HepG2 (cell line): ENCODE data around the gene CCDC150. TPM values are rescaled to one million over a fixed set of nuclear protein-coding genes. Genes with fewer than 3 reads are reported as not detected.

Experiments used
- ATF7-NPFF ChIP-seq: sonication (generic); formaldehyde crosslinking; IDR thresholded peaks from 2 replicates; pipeline ENCODE4 v1.8.1; 2023; ENCODE audit warnings: mild to moderate bottlenecking, low read depth, missing genetic modification reagents, moderate library complexity
- KLF9 ChIP-seq: IDR thresholded peaks from 2 replicates; pipeline ENCODE4 v1.6.1; 2016; ENCODE audit warnings: low read depth
- MED1 ChIP-seq: sonication (generic); formaldehyde crosslinking; IDR thresholded peaks from 2 replicates; pipeline ENCODE4 v1.4.0; 2020; ENCODE audit warnings: missing genetic modification reagents
- SIX4 ChIP-seq: sonication (generic); formaldehyde crosslinking; IDR thresholded peaks from 2 replicates; pipeline ENCODE4 v1.4.0; 2020; ENCODE audit warnings: missing genetic modification reagents
- SMARCE1 ChIP-seq: fragments of 450-650 bp; IDR thresholded peaks from 2 replicates; pipeline ENCODE4 v1.6.1; 2017; ENCODE audit warnings: borderline replicate concordance
- SP5 ChIP-seq: IDR thresholded peaks from 2 replicates; pipeline ENCODE4 v1.6.1; 2016; ENCODE audit warnings: low read depth, borderline replicate concordance
- SRSF9 ChIP-seq: fragments of 200-400 bp; formaldehyde crosslinking; IDR thresholded peaks from 2 replicates; pipeline ENCODE4 v1.6.1; 2018; ENCODE audit warnings: borderline replicate concordance, mild to moderate bottlenecking, low read depth, low read length; ENCODE audit not compliant: insufficient read depth, poor library complexity, severe bottlenecking
- TEAD3 ChIP-seq: optimal IDR thresholded peaks from 2 replicates; pipeline ENCODE3; 2016; ENCODE audit warnings: borderline replicate concordance
- TRIM24 ChIP-seq: sonication (generic); formaldehyde crosslinking; IDR thresholded peaks from 2 replicates; pipeline ENCODE4 v1.8.0; 2022; ENCODE audit warnings: mild to moderate bottlenecking, missing genetic modification reagents
- YY1 ChIP-seq: IDR thresholded peaks from 2 replicates; pipeline ENCODE4 v1.6.1; 2011; ENCODE audit warnings: low read length, low read depth, moderate library complexity, mild to moderate bottlenecking; ENCODE audit not compliant: insufficient read depth, insufficient replicate concordance
- ZFP36L1 ChIP-seq: sonication (generic); formaldehyde crosslinking; IDR thresholded peaks from 2 replicates; pipeline ENCODE4 v1.8.0; 2022; ENCODE audit warnings: mild to moderate bottlenecking, missing genetic modification reagents, moderate library complexity
- ZNF337 ChIP-seq: sonication (generic); formaldehyde crosslinking; IDR thresholded peaks from 2 replicates; pipeline ENCODE4 v1.5.1; 2020; ENCODE audit warnings: missing genetic modification reagents, low read depth, mild to moderate bottlenecking, borderline replicate concordance
- ZNF33A ChIP-seq: sonication (generic); formaldehyde crosslinking; IDR thresholded peaks from 2 replicates; pipeline ENCODE4 v1.5.1; 2020; ENCODE audit warnings: missing genetic modification reagents, mild to moderate bottlenecking, moderate library complexity, borderline replicate concordance
- ZNF570 ChIP-seq: sonication (generic); formaldehyde crosslinking; IDR thresholded peaks from 2 replicates; pipeline ENCODE4 v1.4.0; 2020; ENCODE audit warnings: mild to moderate bottlenecking, missing genetic modification reagents, borderline replicate concordance
- ZNF572 ChIP-seq: sonication (generic); formaldehyde crosslinking; IDR thresholded peaks from 2 replicates; pipeline ENCODE4 v1.5.1; 2020; ENCODE audit warnings: mild to moderate bottlenecking, missing genetic modification reagents
- ZNF615 ChIP-seq: sonication (generic); formaldehyde crosslinking; IDR thresholded peaks from 2 replicates; pipeline ENCODE4 v1.5.0; 2020; ENCODE audit warnings: mild to moderate bottlenecking, missing genetic modification reagents, borderline replicate concordance
- ZNF839 ChIP-seq: sonication (generic); formaldehyde crosslinking; IDR thresholded peaks from 2 replicates; pipeline ENCODE4 v1.4.0; 2020; ENCODE audit warnings: missing genetic modification reagents, mild to moderate bottlenecking, borderline replicate concordance
- polyA plus RNA-seq, 8 experiments: library from polyadenylated mRNA; depleted of rRNA in 3 of 8; stranded (reverse) in 7 of 8; unstranded in 1 of 8; fragments of >200 nt; fragmentation: Illumina TruSeq in 4 of 8; extraction: Trizol in 4 of 8; gene quantifications; 2 replicates each; pipeline versions ENCODE4 v1.2.1 to v1.2.3, GENCODE V29; 2011 to 2016; ENCODE audit warnings: low read depth in 4 of 8, missing spikeins in 1 of 8, mixed read lengths in 1 of 8; ENCODE audit not compliant: insufficient read depth in 1 of 8
- total RNA-seq, 5 experiments: library from RNA; depleted of rRNA; stranded (reverse); fragments of >200 nt; fragmentation: Illumina TruSeq; extraction: Trizol; gene quantifications; 2 replicates each; pipeline ENCODE4 v1.2.3, GENCODE V29; 2016; ENCODE audit warnings: low read depth in 1 of 5
- TF ChIP-seq, protein P1 (sequence below): IDR thresholded peaks from 2 replicates; pipeline ENCODE4 v1.6.1; 2016
- TF ChIP-seq, protein P2 (sequence below): sonication (generic); formaldehyde crosslinking; IDR thresholded peaks from 2 replicates; pipeline ENCODE4 v1.4.0; 2020; ENCODE audit warnings: missing genetic modification reagents
- TF ChIP-seq, protein P3 (sequence below): sonication (generic); formaldehyde crosslinking; IDR thresholded peaks from 2 replicates; pipeline ENCODE4 v1.4.0; 2020; ENCODE audit warnings: low read depth, mild to moderate bottlenecking, missing genetic modification reagents
- TF ChIP-seq, protein P4 (sequence below): sonication (generic); formaldehyde crosslinking; IDR thresholded peaks from 2 replicates; pipeline ENCODE4 v1.4.0; 2020; ENCODE audit warnings: missing genetic modification reagents; ENCODE audit errors: not compliant biosample characterization
- TF ChIP-seq, protein P5 (sequence below): sonication (generic); formaldehyde crosslinking; IDR thresholded peaks from 2 replicates; pipeline ENCODE4 v1.4.0; 2020; ENCODE audit warnings: missing genetic modification reagents

CCDC150 gene
- total and polyA plus RNA-seq, 2 of the 13 experiments (the other 11 are each of a cell fraction or from before 2014, with no cell fraction given), result 14.9 to 32.6 TPM

DNA sequence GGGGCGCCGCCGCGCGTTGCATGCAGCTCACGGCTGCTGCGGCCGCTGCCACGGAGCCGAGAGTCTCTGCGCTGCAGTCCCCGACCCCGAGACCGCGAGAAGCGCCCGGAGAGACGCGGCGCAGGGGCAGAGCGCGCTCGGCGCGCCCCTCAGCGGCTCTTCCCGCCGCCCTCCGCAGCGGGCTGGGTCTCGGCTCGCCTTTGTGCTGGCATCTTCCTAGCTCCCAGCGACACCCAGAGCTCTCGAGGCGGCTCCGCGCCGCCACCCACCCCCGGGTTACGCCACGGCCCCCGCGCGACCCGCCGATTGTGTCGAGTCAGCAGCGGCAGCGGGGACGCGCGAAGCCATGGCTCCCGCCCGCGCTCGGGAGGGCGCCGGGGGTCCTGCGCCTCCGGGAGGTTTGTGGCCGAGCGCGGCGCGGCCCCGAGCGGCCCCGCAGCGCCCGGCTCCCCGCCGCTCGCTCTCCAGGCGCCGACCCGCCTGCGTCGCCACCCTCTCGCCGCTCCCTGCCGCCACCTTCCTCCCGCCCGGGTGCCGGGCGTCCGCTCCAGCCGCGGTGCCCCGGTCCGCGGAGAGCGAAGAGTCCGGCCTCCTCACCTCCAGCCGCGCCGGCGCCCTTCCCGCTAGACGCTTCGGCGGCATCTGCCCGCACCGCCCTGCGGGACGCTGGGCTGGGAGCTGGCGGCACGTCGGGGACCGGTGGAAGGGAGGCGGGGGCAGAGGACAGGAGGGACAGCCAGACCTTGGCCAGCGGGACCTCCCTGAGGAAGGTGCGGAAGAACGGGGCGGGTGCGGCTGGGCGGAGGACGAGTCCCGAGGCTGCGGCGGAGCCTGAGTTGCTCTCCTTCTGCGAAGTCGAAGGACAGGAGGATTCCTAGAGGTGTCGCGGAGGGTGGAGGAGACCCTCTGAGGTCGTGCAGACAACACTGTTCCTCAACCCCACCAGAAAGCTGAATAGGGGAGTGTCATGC is 46.3 kb upstream of the CCDC150 start, which contains the start of gene HECW2 (continued):
- no peak for TF ChIP-seq SMARCE1
- no peak for TF ChIP-seq ZNF572
- TF ChIP-seq, protein P1, sequence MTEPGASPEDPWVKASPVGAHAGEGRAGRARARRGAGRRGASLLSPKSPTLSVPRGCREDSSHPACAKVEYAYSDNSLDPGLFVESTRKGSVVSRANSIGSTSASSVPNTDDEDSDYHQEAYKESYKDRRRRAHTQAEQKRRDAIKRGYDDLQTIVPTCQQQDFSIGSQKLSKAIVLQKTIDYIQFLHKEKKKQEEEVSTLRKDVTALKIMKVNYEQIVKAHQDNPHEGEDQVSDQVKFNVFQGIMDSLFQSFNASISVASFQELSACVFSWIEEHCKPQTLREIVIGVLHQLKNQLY, result no peak
- no peak for TF ChIP-seq MED1
- TF ChIP-seq YY1, result peak; percentile 15
- TF ChIP-seq, protein P2, sequence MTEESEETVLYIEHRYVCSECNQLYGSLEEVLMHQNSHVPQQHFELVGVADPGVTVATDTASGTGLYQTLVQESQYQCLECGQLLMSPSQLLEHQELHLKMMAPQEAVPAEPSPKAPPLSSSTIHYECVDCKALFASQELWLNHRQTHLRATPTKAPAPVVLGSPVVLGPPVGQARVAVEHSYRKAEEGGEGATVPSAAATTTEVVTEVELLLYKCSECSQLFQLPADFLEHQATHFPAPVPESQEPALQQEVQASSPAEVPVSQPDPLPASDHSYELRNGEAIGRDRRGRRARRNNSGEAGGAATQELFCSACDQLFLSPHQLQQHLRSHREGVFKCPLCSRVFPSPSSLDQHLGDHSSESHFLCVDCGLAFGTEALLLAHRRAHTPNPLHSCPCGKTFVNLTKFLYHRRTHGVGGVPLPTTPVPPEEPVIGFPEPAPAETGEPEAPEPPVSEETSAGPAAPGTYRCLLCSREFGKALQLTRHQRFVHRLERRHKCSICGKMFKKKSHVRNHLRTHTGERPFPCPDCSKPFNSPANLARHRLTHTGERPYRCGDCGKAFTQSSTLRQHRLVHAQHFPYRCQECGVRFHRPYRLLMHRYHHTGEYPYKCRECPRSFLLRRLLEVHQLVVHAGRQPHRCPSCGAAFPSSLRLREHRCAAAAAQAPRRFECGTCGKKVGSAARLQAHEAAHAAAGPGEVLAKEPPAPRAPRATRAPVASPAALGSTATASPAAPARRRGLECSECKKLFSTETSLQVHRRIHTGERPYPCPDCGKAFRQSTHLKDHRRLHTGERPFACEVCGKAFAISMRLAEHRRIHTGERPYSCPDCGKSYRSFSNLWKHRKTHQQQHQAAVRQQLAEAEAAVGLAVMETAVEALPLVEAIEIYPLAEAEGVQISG (CRISPR knock-in tag), result no peak
- peak; percentile 71; the same call in 1 of the 2 replicates for TF ChIP-seq ATF7-NPFF (CRISPR knock-in tag)
- TF ChIP-seq, protein P3, sequence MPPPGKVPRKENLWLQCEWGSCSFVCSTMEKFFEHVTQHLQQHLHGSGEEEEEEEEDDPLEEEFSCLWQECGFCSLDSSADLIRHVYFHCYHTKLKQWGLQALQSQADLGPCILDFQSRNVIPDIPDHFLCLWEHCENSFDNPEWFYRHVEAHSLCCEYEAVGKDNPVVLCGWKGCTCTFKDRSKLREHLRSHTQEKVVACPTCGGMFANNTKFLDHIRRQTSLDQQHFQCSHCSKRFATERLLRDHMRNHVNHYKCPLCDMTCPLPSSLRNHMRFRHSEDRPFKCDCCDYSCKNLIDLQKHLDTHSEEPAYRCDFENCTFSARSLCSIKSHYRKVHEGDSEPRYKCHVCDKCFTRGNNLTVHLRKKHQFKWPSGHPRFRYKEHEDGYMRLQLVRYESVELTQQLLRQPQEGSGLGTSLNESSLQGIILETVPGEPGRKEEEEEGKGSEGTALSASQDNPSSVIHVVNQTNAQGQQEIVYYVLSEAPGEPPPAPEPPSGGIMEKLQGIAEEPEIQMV (CRISPR knock-in tag), result 0 out of 2 replicates have a peak, but pooled peaks have one; percentile 47
- TF ChIP-seq TEAD3 (CRISPR knock-in tag), result no peak
- no peak for TF ChIP-seq ZFP36L1
- TF ChIP-seq, protein P4, sequence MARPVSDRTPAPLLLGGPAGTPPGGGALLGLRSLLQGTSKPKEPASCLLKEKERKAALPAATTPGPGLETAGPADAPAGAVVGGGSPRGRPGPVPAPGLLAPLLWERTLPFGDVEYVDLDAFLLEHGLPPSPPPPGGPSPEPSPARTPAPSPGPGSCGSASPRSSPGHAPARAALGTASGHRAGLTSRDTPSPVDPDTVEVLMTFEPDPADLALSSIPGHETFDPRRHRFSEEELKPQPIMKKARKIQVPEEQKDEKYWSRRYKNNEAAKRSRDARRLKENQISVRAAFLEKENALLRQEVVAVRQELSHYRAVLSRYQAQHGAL (CRISPR knock-in tag), result no peak
- TF ChIP-seq ZNF33A (CRISPR knock-in tag), result no peak
- no peak for TF ChIP-seq KLF9 (CRISPR knock-in tag)
- TF ChIP-seq, protein P5, sequence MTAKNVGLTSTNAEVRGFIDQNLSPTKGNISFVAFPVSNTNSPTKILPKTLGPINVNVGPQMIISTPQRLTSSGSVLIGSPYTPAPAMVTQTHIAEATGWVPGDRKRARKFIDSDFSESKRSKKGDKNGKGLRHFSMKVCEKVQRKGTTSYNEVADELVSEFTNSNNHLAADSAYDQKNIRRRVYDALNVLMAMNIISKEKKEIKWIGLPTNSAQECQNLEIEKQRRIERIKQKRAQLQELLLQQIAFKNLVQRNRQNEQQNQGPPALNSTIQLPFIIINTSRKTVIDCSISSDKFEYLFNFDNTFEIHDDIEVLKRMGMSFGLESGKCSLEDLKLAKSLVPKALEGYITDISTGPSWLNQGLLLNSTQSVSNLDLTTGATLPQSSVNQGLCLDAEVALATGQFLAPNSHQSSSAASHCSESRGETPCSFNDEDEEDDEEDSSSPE (CRISPR knock-in tag), result no peak
- no peak for TF ChIP-seq SP5 (CRISPR knock-in tag)
- no peak for TF ChIP-seq TRIM24
- no peak for TF ChIP-seq ZNF570 (CRISPR knock-in tag)
- TF ChIP-seq ZNF839 (CRISPR knock-in tag), result no peak
- TF ChIP-seq SIX4 (CRISPR knock-in tag), result no peak
- no peak for TF ChIP-seq ZNF337 (CRISPR knock-in tag)
- no peak for TF ChIP-seq ZNF615 (CRISPR knock-in tag)
- no peak for TF ChIP-seq SRSF9
